Measurements from ENCODE around the gene TMEM60. TPM values are rescaled to one million over a fixed set of nuclear protein-coding genes. Genes with fewer than 3 reads are reported as not detected.
"Not testable (repeated sequence)": the region's sequence is repeated elsewhere in the genome, so short reads cannot be mapped to it uniquely, and the experiment has no call there.

TMEM60 gene, protein sequence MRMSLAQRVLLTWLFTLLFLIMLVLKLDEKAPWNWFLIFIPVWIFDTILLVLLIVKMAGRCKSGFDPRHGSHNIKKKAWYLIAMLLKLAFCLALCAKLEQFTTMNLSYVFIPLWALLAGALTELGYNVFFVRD
- total RNA-seq (2014; rRNA removed; shearing (Covaris generic)): 32.3 and 34.9 TPM in 2 replicates

DNA sequence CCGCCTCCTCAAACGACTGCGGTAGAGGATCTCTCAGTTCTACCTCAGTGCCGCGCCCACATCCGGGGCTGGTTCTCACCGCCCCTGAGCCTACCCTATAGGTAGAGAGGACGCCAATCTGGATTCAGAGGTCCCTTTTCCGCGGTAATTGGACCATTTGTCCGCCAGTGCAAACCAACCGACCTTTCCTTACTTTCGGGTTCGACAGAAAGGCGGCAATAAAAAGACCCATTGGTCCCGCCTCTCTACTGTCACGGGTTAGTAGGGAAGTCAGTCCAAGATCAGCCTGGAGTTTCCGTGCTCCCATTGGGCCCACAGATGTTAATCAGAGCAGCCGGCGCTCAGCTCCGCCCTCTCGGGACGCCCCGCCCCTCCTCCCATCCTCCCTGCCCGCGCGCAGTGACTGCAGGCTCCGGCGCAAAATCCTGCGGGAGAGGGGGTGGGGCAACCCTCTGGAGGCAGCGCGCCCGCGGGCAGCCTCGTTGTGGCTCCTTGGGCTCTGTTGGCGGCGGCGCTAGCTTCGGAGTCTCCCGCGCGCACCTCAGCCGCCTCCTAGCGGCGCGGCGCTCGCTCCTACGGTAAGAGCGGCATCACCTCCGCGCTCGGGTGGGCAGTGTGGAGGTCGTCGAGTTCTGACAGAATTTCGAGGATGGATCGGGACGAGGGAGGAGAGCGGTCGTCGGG lies at the start of gene TMEM60, which contains the start of gene PHTF2:
Gene TMEM60, minus strand, starts transcription at position 41 of the 684 bp plus-strand sequence. CDS start 4,061 bp downstream, outside the sequence.
Gene PHTF2, plus strand, starts transcription at position 380 of the 684 bp plus-strand sequence.
- Histone ChIP-seq H3K36me3 (no peaks in the 10 kb centered on the region; the same call in 1 of the 2 replicates), H3K4me1 (no peaks in the 10 kb centered on the region; the same call in 1 of the 2 replicates), H3K27ac (peak within 1 kb of the TSS; percentile 68), H3K4me3 (peak within 1 kb of the TSS; percentile 86), H3K9me3 (replicated peaks) (no peaks in the 10 kb centered on the region), H3K27me3 (no peaks in the 10 kb centered on the region)
- DNase-seq: peak; percentile 99 to 100

DNA sequence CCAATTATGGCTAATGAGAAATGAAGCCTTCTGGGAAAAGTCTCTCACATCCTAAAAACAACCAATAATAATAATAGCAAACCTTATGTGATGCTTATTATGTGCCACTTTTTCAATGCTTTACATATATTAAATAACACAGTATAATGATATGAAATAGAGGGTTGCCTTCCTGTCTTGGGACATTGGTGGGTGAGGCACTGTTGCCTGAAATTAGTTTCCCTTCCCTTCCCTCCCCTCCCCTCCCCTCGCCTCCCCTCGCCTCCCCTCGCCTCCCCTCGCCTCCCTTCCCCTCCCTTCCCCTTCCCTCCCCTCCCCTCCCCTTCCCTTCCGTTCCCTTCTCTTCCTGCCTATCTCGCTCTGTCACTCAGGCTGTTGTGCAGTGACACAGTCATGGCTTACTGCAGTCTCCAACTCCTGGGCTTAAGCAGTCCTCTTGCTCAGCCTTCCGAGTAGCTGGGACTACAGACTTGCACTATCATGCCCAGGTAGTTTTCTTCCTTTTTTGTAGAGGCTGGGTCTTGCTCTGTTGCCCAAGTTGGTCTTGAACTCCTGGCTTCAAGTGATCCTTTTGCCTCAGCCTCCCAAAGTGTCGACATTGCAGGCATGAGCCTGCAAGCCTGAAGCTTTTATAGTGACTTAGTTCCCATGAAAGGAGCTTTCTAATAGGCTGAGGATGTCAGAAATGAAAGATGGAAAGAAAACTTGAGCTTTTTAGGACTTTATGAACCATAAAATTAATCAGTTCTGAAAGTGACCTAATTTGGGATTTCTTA lies 48.3 kb upstream of the TMEM60 start:
- no peak for DNase-seq
- Histone ChIP-seq H3K4me1 (no peaks in the 10 kb centered on the region), H3K27me3 (no peaks in the 10 kb centered on the region), H3K27ac (no peak overlapping the region), H3K9me3 (replicated peaks) (0 out of 2 replicates have a peak, but pooled peaks cover 5% of the 10 kb centered on the region), H3K4me3 (no peak overlapping the region), H3K36me3 (no peaks in the 10 kb centered on the region; the same call in 1 of the 2 replicates)

DNA sequence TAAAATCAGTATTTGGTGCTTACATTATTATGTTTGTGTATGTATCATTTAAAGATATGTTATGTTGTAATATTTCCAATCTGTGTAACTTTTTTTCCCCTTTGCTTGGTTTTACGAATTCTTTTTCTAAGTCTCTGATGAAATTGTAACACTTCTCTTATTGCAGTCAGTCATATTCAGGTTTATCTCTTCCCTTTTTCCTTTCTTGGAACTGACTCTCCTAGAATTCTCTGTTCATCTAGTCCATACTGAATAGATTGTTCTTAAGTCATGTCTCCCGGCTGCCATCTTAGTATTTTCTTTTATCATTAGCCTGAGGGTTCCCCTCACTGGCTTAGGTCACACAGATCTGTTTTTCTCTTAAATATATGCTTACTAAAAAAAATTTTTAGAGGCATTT lies 45.0 kb upstream of the TMEM60 start:
- Histone ChIP-seq H3K27me3 (no peaks in the 10 kb centered on the region), H3K4me1 (no peaks in the 10 kb centered on the region), H3K4me3 (no peak overlapping the region), H3K9me3 (replicated peaks) (0 out of 2 replicates have a peak, but pooled peaks cover 4% of the 10 kb centered on the region), H3K27ac (no peak overlapping the region), H3K36me3 (no peaks in the 10 kb centered on the region)
- DNase-seq: no peak

DNA sequence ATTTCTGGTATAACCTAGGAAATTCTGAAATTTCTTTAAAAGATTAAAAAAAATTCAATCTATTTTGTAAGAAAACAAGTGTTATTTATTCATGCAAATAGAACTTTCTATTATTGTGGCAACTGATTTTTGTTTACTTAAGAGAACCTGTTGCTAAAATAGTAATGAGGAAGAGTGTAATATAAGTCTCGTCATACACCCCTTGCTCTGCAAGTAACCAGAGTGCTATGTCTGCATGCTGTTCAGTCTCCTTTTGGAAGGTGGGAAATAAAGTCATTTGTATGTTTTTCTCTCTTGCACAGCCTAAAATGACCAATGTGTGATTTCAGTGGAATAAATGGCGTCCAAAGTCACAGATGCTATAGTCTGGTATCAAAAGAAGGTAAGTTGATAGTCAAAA lies 41.7 kb upstream of the TMEM60 start:
- Histone ChIP-seq H3K4me3 (no peak overlapping the region), H3K4me1 (no peaks in the 10 kb centered on the region), H3K27me3 (no peaks in the 10 kb centered on the region), H3K36me3 (no peaks in the 10 kb centered on the region), H3K27ac (no peak overlapping the region), H3K9me3 (replicated peaks) (no peaks in the 10 kb centered on the region)
- no peak for DNase-seq

DNA sequence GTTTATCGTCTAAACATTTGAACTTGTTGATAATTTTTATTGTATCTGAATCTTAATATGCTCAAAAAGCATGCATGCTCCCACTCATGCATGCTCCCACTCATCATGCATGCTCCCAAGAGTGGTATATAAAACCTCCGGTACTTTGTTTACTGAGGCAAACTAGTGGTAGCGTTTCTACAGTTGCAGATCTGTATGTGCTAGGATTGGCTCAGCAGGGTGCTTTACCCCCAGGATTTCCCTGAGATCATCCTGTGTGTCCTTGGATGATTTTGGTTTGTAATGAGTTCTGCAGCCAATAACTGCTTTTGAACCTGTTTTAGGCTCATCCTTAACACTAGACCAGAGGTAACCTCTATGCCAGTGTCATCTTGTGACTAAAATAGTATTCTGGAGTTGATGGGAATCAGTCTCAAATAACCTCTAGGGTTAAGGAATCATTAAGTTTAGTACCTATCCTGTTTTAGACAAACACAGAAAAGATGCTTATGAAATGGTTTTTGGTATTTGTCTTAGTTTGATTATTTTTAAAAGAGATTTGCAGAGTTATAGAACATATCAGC lies 40.8 kb upstream of the TMEM60 start:
- no peaks in the 10 kb centered on the region for H3K4me1 ChIP-seq
- no peak overlapping the region for H3K27ac ChIP-seq
- no peaks in the 10 kb centered on the region for H3K9me3 ChIP-seq (replicated peaks)
- H3K36me3 ChIP-seq: no peaks in the 10 kb centered on the region
- no peak for DNase-seq
- no peaks in the 10 kb centered on the region for H3K27me3 ChIP-seq
- H3K4me3 ChIP-seq: no peak overlapping the region

DNA sequence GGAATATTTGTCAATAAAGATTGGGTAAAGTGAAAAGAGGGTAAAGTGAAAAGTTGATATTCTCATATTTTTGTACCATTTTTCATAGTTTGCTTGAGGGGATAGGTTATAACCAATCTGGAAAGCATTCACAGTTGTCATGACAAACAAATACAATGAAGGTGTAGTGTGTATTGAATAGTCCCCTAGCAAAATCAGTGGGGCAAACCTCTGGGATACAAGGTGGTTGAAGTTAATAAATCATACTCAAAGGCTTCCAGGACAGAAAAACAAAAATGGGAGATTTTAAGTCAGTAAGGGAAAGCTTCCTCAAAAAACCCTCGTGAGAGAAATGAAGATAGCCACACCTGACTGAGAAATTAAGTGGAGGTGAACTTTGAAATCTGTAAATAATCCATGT lies 39.7 kb upstream of the TMEM60 start:
- no peak for DNase-seq
- no peak overlapping the region for H3K4me3 ChIP-seq
- H3K4me1 ChIP-seq: no peaks in the 10 kb centered on the region
- H3K9me3 ChIP-seq (replicated peaks): no peaks in the 10 kb centered on the region
- H3K27me3 ChIP-seq: no peaks in the 10 kb centered on the region
- no peak overlapping the region for H3K27ac ChIP-seq
- no peaks in the 10 kb centered on the region for H3K36me3 ChIP-seq

DNA sequence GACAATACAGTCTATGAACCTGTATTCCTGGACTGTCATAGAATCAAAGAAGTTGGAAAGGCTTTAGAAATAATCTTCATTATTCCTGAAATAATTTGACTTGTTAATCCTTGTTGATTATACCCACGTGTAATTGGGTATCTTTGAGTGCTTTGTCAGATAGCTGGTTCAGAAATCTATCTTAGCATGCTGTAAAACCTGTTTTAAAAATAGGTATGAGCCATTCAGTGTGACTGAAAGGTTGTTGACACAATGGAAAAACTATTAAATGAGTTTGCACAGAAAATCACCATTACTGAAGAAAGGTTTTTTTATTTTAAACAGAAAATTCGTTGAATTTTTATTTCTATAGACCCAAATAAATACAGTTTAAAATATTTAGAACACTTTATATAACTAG lies 39.0 kb upstream of the TMEM60 start:
- DNase-seq: no peak
- no peaks in the 10 kb centered on the region for H3K27me3 ChIP-seq
- H3K36me3 ChIP-seq: no peaks in the 10 kb centered on the region
- no peak overlapping the region for H3K4me3 ChIP-seq
- H3K4me1 ChIP-seq: no peaks in the 10 kb centered on the region
- H3K27ac ChIP-seq: no peak overlapping the region
- no peaks in the 10 kb centered on the region for H3K9me3 ChIP-seq (replicated peaks)

DNA sequence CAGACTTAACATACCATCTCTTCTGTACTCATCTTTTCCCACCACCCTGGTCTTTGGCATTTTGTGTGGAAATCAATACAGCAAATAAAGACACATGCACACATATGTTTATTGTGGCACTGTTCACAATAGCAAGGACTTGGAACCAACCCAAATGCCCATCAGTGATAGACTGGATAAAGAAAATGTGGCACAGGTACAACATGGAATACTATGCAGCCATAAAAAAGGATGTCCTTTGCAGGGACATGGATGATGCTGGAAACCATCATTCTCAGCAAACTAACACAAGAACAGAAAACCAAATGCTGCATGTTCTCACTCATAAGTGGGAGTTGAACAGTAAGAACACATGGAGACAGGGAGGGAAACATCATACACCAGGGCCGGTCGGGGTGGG lies 38.2 kb upstream of the TMEM60 start:
- H3K36me3 ChIP-seq; H3K4me3 ChIP-seq; H3K9me3 ChIP-seq (replicated peaks); H3K4me1 ChIP-seq; H3K27ac ChIP-seq; DNase-seq; H3K27me3 ChIP-seq: not testable (repeated sequence)

DNA sequence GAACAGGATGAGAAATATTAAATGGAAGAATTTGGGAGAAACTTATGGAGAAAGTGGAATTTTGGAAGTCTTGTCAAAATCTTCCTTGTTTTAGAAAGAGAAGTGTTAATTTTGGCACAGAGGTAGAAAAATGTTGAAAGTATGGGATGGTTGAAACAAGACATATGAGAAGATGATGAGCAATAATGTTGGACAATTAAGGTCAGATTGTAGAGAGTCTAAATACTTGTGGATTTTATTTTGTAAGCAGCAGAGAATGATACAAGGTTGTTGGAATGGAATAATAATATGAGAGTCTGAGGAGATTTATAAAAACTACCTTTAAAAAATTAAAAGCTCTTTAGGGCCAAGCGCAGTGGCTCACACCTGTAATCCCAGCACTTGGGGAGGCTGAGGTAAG lies 34.9 kb upstream of the TMEM60 start:
- Histone ChIP-seq H3K27ac (no peak overlapping the region), H3K27me3 (no peaks in the 10 kb centered on the region), H3K36me3 (no peaks in the 10 kb centered on the region), H3K9me3 (replicated peaks) (no peaks in the 10 kb centered on the region), H3K4me3 (no peak overlapping the region), H3K4me1 (no peaks in the 10 kb centered on the region)
- no peak for DNase-seq

DNA sequence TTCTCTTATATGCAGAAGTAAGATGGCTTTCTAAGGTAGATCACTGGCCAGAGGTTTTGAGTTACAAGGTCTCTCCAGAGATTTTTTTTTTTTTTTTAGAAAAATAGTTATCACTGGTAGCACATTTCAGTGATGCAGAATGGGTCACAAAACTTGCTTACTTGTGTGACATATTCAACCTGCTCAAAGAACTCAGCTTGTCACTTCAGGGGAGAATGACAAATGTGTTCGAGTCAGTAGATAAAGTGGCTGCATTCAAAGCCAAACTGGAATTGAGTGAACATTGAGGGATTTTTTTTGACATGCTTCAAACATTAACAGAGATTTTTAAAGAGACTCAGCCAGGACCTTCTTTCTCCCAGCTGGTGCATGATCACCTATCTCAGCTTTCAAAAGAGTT lies 33.7 kb upstream of the TMEM60 start:
- Histone ChIP-seq H3K36me3 (no peaks in the 10 kb centered on the region), H3K4me1 (no peaks in the 10 kb centered on the region), H3K27ac (no peak overlapping the region), H3K4me3 (no peak overlapping the region), H3K27me3 (no peaks in the 10 kb centered on the region), H3K9me3 (replicated peaks) (no peaks in the 10 kb centered on the region)
- DNase-seq: no peak

DNA sequence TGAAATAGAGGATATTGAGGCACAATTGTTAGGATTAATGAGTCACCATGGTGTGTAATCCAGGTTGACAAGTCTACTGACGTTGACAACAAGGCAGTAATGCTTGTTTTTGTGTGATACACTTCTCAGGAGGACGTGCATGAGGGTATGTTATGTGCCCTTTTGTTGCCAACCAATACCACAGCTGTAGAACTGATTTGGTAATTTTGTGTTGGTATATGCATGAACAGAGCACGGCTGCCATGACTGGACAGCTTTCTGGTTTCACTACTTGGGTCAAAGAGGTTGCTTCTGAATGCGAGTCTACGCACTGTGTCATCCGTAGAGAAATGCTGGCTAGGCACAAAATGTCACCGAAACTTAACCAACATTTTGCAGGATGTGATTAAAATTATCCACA lies 33.2 kb upstream of the TMEM60 start:
- Histone ChIP-seq H3K4me3 (no peak overlapping the region), H3K9me3 (replicated peaks) (0 out of 2 replicates have a peak, but pooled peaks cover 3% of the 10 kb centered on the region), H3K36me3 (no peaks in the 10 kb centered on the region; the same call in 1 of the 2 replicates), H3K27me3 (no peaks in the 10 kb centered on the region), H3K4me1 (no peaks in the 10 kb centered on the region), H3K27ac (no peak overlapping the region)
- no peak for DNase-seq

DNA sequence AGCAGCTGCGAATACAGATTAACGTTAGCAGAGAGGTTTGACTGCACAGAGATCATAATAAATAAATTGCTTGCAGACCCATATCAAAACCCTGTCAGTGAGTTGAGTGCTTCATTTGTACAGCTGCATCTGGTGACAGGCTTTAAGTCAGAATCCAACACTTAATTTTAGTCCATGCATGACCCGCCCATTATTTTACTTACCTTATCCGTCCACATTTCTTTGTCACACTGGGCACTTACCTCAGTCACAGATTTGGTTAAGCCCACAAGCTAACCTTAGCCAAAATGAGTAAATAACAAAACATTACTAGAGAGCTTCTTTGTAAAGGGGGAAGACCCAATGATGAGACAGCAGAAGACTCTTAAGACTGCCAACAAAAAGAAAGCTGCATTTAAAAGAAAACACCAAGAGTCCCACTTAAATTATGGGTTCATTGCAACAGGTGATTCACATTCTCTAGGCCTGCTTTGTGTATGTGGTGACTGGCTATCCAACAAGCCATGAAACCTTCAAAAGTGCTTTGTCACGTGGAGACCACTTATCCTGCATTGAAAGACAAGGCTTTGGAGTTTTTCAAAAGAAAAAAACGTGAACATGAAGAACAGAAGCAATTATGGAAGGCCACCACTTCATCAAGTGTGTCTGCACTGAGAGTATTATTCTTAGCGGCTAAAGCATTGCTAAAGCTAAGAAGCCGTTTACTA lies 32.6 kb upstream of the TMEM60 start:
- Histone ChIP-seq H3K27ac (no peak overlapping the region), H3K4me1 (no peaks in the 10 kb centered on the region), H3K36me3 (peaks cover 4% of the 10 kb centered on the region; the same call in 1 of the 2 replicates), H3K4me3 (no peak overlapping the region), H3K27me3 (no peaks in the 10 kb centered on the region), H3K9me3 (replicated peaks) (peaks cover 3% of the 10 kb centered on the region; the same call in 1 of the 2 replicates)
- DNase-seq: no peak

DNA sequence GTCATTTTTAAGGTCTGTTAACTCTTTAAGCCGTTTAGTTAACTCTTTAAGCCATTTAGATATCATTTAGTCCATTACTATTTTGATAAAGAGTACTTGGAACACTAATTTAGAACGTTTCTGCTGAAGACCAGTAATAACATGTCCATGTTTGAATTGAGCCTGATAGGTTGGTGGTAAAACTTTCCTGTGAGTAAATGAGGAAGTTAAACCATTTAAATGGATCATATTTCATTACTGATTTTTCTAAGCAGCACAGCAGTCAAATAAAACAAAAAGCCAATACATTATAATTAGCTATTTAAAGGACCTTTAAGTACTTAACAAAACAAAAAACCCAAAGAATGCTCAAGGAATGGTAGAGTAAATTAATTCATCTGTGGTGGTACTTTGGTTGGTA lies 29.8 kb upstream of the TMEM60 start:
- H3K27ac ChIP-seq: no peak overlapping the region
- H3K9me3 ChIP-seq (replicated peaks): peaks cover 3% of the 10 kb centered on the region; the same call in 1 of the 2 replicates
- H3K4me1 ChIP-seq: no peaks in the 10 kb centered on the region
- no peak overlapping the region for H3K4me3 ChIP-seq
- peaks cover 4% of the 10 kb centered on the region; the same call in 1 of the 2 replicates for H3K36me3 ChIP-seq
- DNase-seq: no peak
- H3K27me3 ChIP-seq: no peaks in the 10 kb centered on the region

DNA sequence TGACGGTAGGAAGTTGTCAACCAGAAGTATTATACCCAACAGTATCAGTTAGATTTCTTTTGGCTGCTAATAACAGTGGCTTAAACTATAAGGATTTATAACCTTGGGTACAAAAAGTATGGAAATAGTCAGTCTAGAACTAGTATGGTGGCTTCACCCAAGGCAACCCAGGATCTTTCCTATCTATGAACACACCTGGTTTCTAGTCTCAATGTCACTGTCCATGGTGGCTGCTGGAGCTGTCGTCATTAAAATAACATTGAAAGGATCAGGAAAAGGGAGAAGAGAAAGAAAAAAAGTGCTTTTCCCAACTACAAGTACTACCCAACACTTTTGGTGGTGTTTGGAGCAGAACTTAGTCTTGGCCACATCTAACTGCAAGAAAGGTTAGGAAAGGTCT lies 28.1 kb upstream of the TMEM60 start:
- Histone ChIP-seq H3K4me1 (no peaks in the 10 kb centered on the region), H3K27ac (no peak overlapping the region), H3K9me3 (replicated peaks) (peaks cover 6% of the 10 kb centered on the region; the same call in 1 of the 2 replicates), H3K36me3 (peaks cover 4% of the 10 kb centered on the region; the same call in 1 of the 2 replicates), H3K27me3 (no peaks in the 10 kb centered on the region), H3K4me3 (no peak overlapping the region)
- DNase-seq: no peak

All from SJCRH30 (cell line).